H9 (cell line): ENCODE measurements around the gene CEP162. TPM values are rescaled to one million over a fixed set of nuclear protein-coding genes. Genes with fewer than 3 reads are reported as not detected.

Experiments
- DNase-seq: peaks from one replicate; pipeline ENCODE4 v3.0.0-alpha.2; 2017
- H2AFZ ChIP-seq: one replicate; pipeline ENCODE4 v1.6.1; 2013; ENCODE audit warnings: mild to moderate bottlenecking, low read length, control low read depth, moderate library complexity
- H2AK5ac ChIP-seq: 2 replicates; pipeline ENCODE4 v1.6.1; 2013; ENCODE audit warnings: low read length, control low read depth, mixed read lengths; ENCODE audit not compliant: insufficient read length
- H2BK120ac ChIP-seq: one replicate; pipeline ENCODE4 v1.6.1; 2013; ENCODE audit warnings: low read depth, mild to moderate bottlenecking, low read length, control low read depth, inconsistent platforms; ENCODE audit not compliant: poor library complexity, severe bottlenecking
- H2BK12ac ChIP-seq: 2 replicates; pipeline ENCODE4 v1.6.1; 2013; ENCODE audit warnings: low read length, control low read depth, mixed read lengths, low read depth; ENCODE audit not compliant: insufficient read length
- H2BK15ac ChIP-seq: 2 replicates; pipeline ENCODE4 v1.6.1; 2013; ENCODE audit warnings: low read depth, low read length, control low read depth
- H2BK20ac ChIP-seq: one replicate; pipeline ENCODE4 v1.6.1; 2013; ENCODE audit warnings: low read depth, mild to moderate bottlenecking, low read length, control low read depth, inconsistent platforms; ENCODE audit not compliant: poor library complexity, severe bottlenecking
- H2BK5ac ChIP-seq: 2 replicates; pipeline ENCODE4 v1.6.1; 2013; ENCODE audit warnings: low read length, control low read depth, mixed read lengths; ENCODE audit not compliant: insufficient read length
- H3K14ac ChIP-seq: 2 replicates; pipeline ENCODE4 v1.6.1; 2013; ENCODE audit warnings: low read length, control low read depth; ENCODE audit not compliant: insufficient read depth
- H3K18ac ChIP-seq: 2 replicates; pipeline ENCODE4 v1.6.1; 2013; ENCODE audit warnings: low read depth, mild to moderate bottlenecking, mixed read lengths, low read length, control low read depth; ENCODE audit not compliant: insufficient read length
- H3K23ac ChIP-seq: 2 replicates; pipeline ENCODE4 v1.6.1; 2013; ENCODE audit warnings: low read length, control low read depth, mixed read lengths, low read depth; ENCODE audit not compliant: insufficient read length
- H3K23me2 ChIP-seq: 2 replicates; pipeline ENCODE4 v1.6.1; 2013; ENCODE audit warnings: low read depth, mild to moderate bottlenecking, mixed read lengths, low read length, control low read depth; ENCODE audit not compliant: insufficient read length, poor library complexity, severe bottlenecking
- H3K27ac ChIP-seq: 2 replicates; pipeline ENCODE4 v1.5.1; 2013; ENCODE audit warnings: low read length, control low read depth, mixed read lengths, low read depth; ENCODE audit not compliant: insufficient read length
- H3K27me3 ChIP-seq: 2 replicates; pipeline ENCODE4 v1.6.1; 2013; ENCODE audit warnings: low read length, control low read depth, inconsistent platforms; ENCODE audit not compliant: insufficient read depth
- H3K4ac ChIP-seq: 2 replicates; pipeline ENCODE4 v1.6.1; 2013; ENCODE audit warnings: low read depth, mild to moderate bottlenecking, control low read depth, inconsistent platforms, low read length, moderate library complexity
- H3K4me1 ChIP-seq: 2 replicates; pipeline ENCODE4 v1.6.1; 2013; ENCODE audit warnings: low read length, control low read depth, inconsistent platforms; ENCODE audit not compliant: insufficient read depth
- H3K4me2 ChIP-seq: 2 replicates; pipeline ENCODE4 v1.6.1; 2013; ENCODE audit warnings: low read length, control low read depth, mixed read lengths; ENCODE audit not compliant: insufficient read length, insufficient read depth
- H3K56ac ChIP-seq: 2 replicates; pipeline ENCODE4 v1.6.1; 2013; ENCODE audit warnings: low read depth, mild to moderate bottlenecking, mixed read lengths, low read length, control low read depth; ENCODE audit not compliant: insufficient read length
- H3K79me1 ChIP-seq: 2 replicates; pipeline ENCODE4 v1.6.1; 2013; ENCODE audit warnings: low read depth, mild to moderate bottlenecking, moderate library complexity, low read length, control low read depth, inconsistent platforms; ENCODE audit not compliant: insufficient read depth, poor library complexity, severe bottlenecking
- H3K79me2 ChIP-seq: 2 replicates; pipeline ENCODE4 v1.6.1; 2013; ENCODE audit warnings: low read length, control low read depth, inconsistent platforms; ENCODE audit not compliant: insufficient read depth
- H3K9ac ChIP-seq: 2 replicates; pipeline ENCODE4 v1.6.1; 2013; ENCODE audit warnings: low read length, control low read depth, mixed read lengths; ENCODE audit not compliant: insufficient read length; ENCODE audit errors: extremely low read depth
- H3K9me3 ChIP-seq: one replicate; pipeline ENCODE4 v1.6.1; 2013; ENCODE audit warnings: low read depth, low read length, inconsistent platforms; ENCODE audit not compliant: control insufficient read depth
- H3T11ph ChIP-seq: one replicate; pipeline ENCODE4 v1.6.1; 2013; ENCODE audit warnings: mild to moderate bottlenecking, low read length, control low read depth, inconsistent platforms
- H4K20me1 ChIP-seq: one replicate; pipeline ENCODE4 v1.6.1; 2013; ENCODE audit not compliant: control insufficient read depth, insufficient read length, insufficient read depth
- H4K5ac ChIP-seq: 2 replicates; pipeline ENCODE4 v1.6.1; 2013; ENCODE audit warnings: low read depth, mild to moderate bottlenecking, mixed read lengths, low read length, control low read depth; ENCODE audit not compliant: insufficient read length
- H4K8ac ChIP-seq: replicated peaks from 2 replicates; pipeline ENCODE4 v1.6.1; 2013; ENCODE audit warnings: low read length, control low read depth, mixed read lengths, low read depth; ENCODE audit not compliant: insufficient read length
- H4K91ac ChIP-seq: 2 replicates; pipeline ENCODE4 v1.6.1; 2013; ENCODE audit warnings: low read depth, mild to moderate bottlenecking, moderate library complexity, mixed read lengths, low read length, control low read depth; ENCODE audit not compliant: insufficient read length
- H3K27ac Mint-ChIP-seq, 3 experiments: 2 replicates in 2 of 3; 3 replicates in 1 of 3; pipeline ENCODE4 v1.8.0; 2020 to 2021; ENCODE audit warnings: mixed read lengths in 3 of 3, mild to moderate bottlenecking in 1 of 3, moderate library complexity in 1 of 3
- H3K27me3 Mint-ChIP-seq: 2 replicates; pipeline ENCODE4 v1.8.0; 2021; ENCODE audit warnings: low read depth, mild to moderate bottlenecking, moderate library complexity, mixed read lengths
- H3K36me3 Mint-ChIP-seq, 3 experiments: 2 replicates in 2 of 3; 3 replicates in 1 of 3; pipeline ENCODE4 v1.8.0; 2020 to 2021; ENCODE audit warnings: low read depth in 3 of 3, mixed read lengths in 3 of 3; ENCODE audit not compliant: insufficient read depth in 1 of 3
- H3K4me1 Mint-ChIP-seq, 2 experiments: 2 replicates each; pipeline ENCODE4 v1.8.0; 2020; ENCODE audit warnings: mixed read lengths in 2 of 2
- H3K4me3 Mint-ChIP-seq, 2 experiments: 2 replicates in 1 of 2; 3 replicates in 1 of 2; pipeline ENCODE4 v1.8.0; 2020 to 2021; ENCODE audit warnings: mild to moderate bottlenecking in 2 of 2, mixed read lengths in 2 of 2, moderate library complexity in 1 of 2
- H3K9me3 Mint-ChIP-seq, 2 experiments: 2 replicates in 1 of 2; 3 replicates in 1 of 2; pipeline ENCODE4 v1.8.0; 2020; ENCODE audit warnings: mild to moderate bottlenecking in 2 of 2, mixed read lengths in 2 of 2, moderate library complexity in 1 of 2
- WGBS: extraction: QIAGEN DNeasy Blood & Tissue Kit; methylation state at CpG from one replicate; pipeline ENCODE4 v1.1.7; 2013; ENCODE audit warnings: missing lambda C conversion rate, low lambda C conversion rate, mixed read lengths; ENCODE audit not compliant: insufficient read length; ENCODE audit errors: extremely low coverage; 5-methylcytosine and 5-hydroxymethylcytosine counted together
- total RNA-seq: library from RNA; stranded (reverse); gene quantifications from 2 replicates; pipeline ENCODE4 v1.2.1, GENCODE V29; 2021
- TF ChIP-seq, protein P1 (sequence below): fragments of 200-600 bp; sonication (generic); conservative IDR thresholded peaks from 3 replicates; pipeline ENCODE4 v1.8.0; 2021; ENCODE audit warnings: antibody characterized with exemption, mild to moderate bottlenecking

CEP162 gene
- total RNA-seq, 1 experiment from 2014 or later: 11.5 TPM

DNA sequence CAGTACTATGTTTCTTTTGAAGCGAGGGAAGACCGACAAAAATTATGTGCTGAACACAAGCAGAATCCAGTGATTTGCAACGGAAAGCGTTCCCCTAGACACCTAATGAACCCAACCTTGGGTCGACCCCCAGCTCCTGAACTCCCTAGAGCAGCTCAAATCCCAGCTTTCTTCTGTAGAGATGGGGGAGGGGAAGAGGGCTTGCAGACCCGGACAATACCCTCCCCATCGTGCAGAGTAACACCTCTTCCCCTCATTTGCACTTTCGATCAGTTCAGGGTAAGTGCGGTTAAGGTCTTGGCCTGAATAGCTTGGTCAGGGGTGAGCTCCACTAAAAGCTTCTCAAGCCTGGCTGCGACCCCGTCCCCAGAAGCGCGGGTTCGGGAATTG lies 404 bp downstream of the CEP162 start:
- peak overlapping the region; percentile 98 for H3K4me2 ChIP-seq
- H3K79me1 ChIP-seq: no peaks in the 10 kb centered on the region
- H2BK120ac ChIP-seq: no peak overlapping the region
- H3K56ac ChIP-seq: no peak overlapping the region
- H3K9me3 ChIP-seq: no peaks in the 10 kb centered on the region
- no peak overlapping the region for H4K8ac ChIP-seq
- Mint-ChIP-seq H3K36me3 (no peaks in the 10 kb centered on the region; a peak in 1 of 7 replicates), H3K4me3 (peak overlapping the region; percentile 91 to 92), H3K27me3 (peaks cover 20% of the 10 kb centered on the region), H3K4me1 (peaks cover 7 to 9% of the 10 kb centered on the region in 2 experiments; a peak in 3 of 4 replicates), H3K9me3 (no peaks in the 10 kb centered on the region), H3K27ac (peak overlapping the region in 1 of 3 experiments; percentile 89; a peak in 2 of 7 replicates)
- no peak overlapping the region for H3T11ph ChIP-seq
- no peaks in the 10 kb centered on the region for H4K20me1 ChIP-seq
- no peak overlapping the region for H3K18ac ChIP-seq
- no peak overlapping the region for H4K5ac ChIP-seq
- no peak overlapping the region for H2AFZ ChIP-seq
- H3K4me1 ChIP-seq: peaks cover 2% of the 10 kb centered on the region; the same call in 1 of the 2 replicates
- H2BK20ac ChIP-seq: no peak overlapping the region
- no peak overlapping the region for H3K27ac ChIP-seq
- TF ChIP-seq, protein P1, sequence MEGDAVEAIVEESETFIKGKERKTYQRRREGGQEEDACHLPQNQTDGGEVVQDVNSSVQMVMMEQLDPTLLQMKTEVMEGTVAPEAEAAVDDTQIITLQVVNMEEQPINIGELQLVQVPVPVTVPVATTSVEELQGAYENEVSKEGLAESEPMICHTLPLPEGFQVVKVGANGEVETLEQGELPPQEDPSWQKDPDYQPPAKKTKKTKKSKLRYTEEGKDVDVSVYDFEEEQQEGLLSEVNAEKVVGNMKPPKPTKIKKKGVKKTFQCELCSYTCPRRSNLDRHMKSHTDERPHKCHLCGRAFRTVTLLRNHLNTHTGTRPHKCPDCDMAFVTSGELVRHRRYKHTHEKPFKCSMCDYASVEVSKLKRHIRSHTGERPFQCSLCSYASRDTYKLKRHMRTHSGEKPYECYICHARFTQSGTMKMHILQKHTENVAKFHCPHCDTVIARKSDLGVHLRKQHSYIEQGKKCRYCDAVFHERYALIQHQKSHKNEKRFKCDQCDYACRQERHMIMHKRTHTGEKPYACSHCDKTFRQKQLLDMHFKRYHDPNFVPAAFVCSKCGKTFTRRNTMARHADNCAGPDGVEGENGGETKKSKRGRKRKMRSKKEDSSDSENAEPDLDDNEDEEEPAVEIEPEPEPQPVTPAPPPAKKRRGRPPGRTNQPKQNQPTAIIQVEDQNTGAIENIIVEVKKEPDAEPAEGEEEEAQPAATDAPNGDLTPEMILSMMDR: no peak
- peak overlapping the region; percentile 42 for H3K9ac ChIP-seq
- no peak overlapping the region for H3K4ac ChIP-seq
- 0 out of 2 replicates have a peak overlapping the region, but pooled peaks have one; percentile 28 for H3K14ac ChIP-seq
- H3K79me2 ChIP-seq: no peaks in the 10 kb centered on the region
- H4K91ac ChIP-seq: no peak overlapping the region
- H3K27me3 ChIP-seq: no peaks in the 10 kb centered on the region
- peaks cover 5% of the 10 kb centered on the region for H3K23me2 ChIP-seq
- no peak for DNase-seq
- no peak overlapping the region for H2BK5ac ChIP-seq
- no peak overlapping the region for H3K23ac ChIP-seq
- H2AK5ac ChIP-seq: no peak overlapping the region
- no peak overlapping the region for H2BK12ac ChIP-seq
- WGBS: no CpG with 5 or more reads among the region's 14 CpGs
- no peak overlapping the region for H2BK15ac ChIP-seq
